Duodenal mucosa (tissue), 2 donors: ENCODE data around the gene ZNF511.

Experiments used
- H3K27ac ChIP-seq: one replicate; pipeline ENCODE4 v1.7.0; 2013; ENCODE audit warnings: low read depth, low read length
- H3K27me3 ChIP-seq, 2 donors: one replicate each; pipeline ENCODE4 v1.7.0; 2013; ENCODE audit warnings: low read length in 2 of 2, control low read depth in 1 of 2; ENCODE audit not compliant: insufficient read depth in 2 of 2, control insufficient read depth in 1 of 2
- H3K36me3 ChIP-seq, 2 donors: one replicate each; pipeline ENCODE4 v1.7.0; 2013; ENCODE audit warnings: low read length in 2 of 2, control low read depth in 1 of 2; ENCODE audit not compliant: insufficient read depth in 2 of 2, control insufficient read depth in 1 of 2
- H3K4me1 ChIP-seq, 2 donors: one replicate each; pipeline ENCODE4 v1.7.0; 2013; ENCODE audit warnings: low read length in 2 of 2, control low read depth in 1 of 2; ENCODE audit not compliant: insufficient read depth in 2 of 2, control insufficient read depth in 1 of 2
- H3K4me3 ChIP-seq, 2 donors: one replicate each; pipeline ENCODE4 v1.7.0; 2013; ENCODE audit warnings: low read length in 2 of 2, low read depth in 1 of 2
- H3K9ac ChIP-seq, 2 donors: one replicate each; pipeline ENCODE4 v1.7.0; 2013; ENCODE audit warnings: low read length in 2 of 2, low read depth in 1 of 2
- H3K9me3 ChIP-seq, 2 donors: one replicate each; pipeline ENCODE4 v1.7.0; 2013; ENCODE audit warnings: low read length in 2 of 2, control low read depth in 1 of 2; ENCODE audit not compliant: control insufficient read depth in 1 of 2

The ZNF511 gene

DNA sequence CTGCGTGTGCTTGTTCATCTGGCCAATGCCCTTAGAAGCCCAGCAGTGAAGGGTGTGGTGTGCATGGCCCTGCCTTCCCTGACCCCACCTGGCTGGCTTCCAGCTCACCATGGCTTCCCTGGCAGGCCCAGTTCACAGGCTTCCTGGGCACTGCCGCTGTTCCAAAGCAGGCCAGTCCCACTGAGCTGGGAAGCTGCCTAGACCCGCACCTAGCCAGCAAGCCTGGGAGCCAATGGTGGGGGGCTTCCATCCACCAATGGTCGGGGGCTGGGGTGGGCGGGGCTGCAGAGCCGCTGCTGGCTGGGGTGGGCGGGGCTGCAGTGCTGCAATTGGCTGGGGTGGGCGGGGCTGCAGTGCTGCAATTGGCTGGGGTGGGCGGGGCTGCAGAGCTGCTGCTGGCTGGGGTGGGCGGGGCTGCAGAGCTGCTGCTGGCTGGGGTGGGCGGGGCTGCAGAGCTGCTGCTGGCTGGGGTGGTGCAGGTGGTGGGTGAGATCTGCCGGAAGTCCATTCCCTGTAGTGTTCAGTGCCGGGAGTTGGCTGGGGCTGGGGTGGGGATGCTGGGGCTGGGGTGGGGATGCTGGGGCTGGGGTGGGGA, 15.6 kb downstream of the ZNF511 start:
- Histone ChIP-seq H3K27me3 (peaks cover 45 to 47% of the 10 kb centered on the region in 2 donors), H3K27ac (no peak overlapping the region), H3K4me1 (peaks cover 7 to 10% of the 10 kb centered on the region in 2 donors), H3K9ac (no peak overlapping the region), H3K36me3 (no peaks in the 10 kb centered on the region), H3K9me3 (no peaks in the 10 kb centered on the region), H3K4me3 (peak overlapping the region in 1 of 2 donors; percentile 54)

DNA sequence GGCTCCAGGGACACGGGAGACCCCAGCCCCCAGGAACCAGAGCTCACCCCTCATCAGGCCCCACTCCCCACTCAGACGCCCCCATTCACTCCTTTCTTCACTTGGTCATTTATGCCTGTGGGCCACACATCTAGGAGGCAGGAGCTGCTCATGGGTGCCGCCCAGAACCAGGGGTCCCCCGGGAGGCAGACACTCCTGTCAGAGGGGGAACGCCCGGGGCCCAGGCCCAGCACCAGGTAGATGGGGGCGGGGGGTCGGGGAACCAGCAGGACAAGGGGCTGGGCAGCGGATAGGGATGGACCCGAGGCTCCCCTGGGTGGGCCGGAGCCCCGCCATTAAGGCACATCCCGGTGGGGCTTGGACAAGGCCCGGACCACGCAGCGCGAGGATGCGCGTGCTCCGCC, 16.1 kb downstream of the ZNF511 start:
- H3K27me3 ChIP-seq, result peaks cover 44 to 45% of the 10 kb centered on the region in 2 donors
- no peak overlapping the region for H3K9ac ChIP-seq
- no peaks in the 10 kb centered on the region for H3K9me3 ChIP-seq
- no peak overlapping the region for H3K27ac ChIP-seq
- peaks cover 7 to 10% of the 10 kb centered on the region in 2 donors for H3K4me1 ChIP-seq
- no peaks in the 10 kb centered on the region for H3K36me3 ChIP-seq
- H3K4me3 ChIP-seq, result peak overlapping the region in 1 of 2 donors; percentile 54

DNA sequence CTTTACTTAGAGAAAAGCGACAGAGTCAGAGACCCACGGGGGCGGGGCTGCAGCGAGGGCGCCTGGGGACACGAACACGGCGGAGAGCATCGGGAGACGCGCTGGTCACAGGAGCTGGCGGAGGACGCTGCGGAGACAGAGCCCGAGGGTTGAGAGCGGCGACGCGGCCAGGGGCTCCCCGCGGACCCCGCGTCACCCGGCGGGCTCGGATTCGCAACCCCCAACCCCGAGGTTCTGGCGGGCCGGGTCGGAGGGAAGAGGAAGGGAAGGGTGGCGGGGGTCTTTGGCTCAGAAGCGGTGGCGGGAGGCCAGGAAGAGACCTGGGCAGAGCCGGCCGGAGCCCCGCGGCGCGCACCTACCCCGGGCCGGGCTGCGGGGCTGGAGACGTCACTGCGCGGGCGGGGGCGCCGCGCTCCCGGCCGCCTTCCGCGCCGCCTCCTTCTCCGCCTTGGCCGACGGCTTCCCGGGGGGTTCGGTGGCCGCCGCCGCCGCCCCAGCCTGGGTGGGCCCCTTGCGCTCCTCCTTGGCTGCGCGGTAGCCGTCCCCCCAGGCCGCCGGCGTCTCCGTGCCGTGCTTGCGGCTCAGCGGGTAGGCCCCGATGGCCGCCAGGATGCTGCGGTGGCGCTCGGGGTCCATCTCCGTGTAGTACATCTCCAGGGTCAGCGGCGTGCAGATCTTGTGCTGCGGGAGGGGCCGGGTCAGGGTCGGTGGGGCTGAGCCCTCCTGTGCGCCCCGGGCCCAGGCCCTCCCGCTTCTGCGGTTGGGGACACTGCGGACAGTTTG, 16.9 kb downstream of the ZNF511 start:
- H3K4me1 ChIP-seq, result peaks cover 7 to 10% of the 10 kb centered on the region in 2 donors
- H3K27me3 ChIP-seq, result peaks cover 44 to 45% of the 10 kb centered on the region in 2 donors
- H3K9ac ChIP-seq, result no peak overlapping the region
- H3K4me3 ChIP-seq, result peak overlapping the region in 1 of 2 donors; percentile 54
- H3K36me3 ChIP-seq, result no peaks in the 10 kb centered on the region
- no peak overlapping the region for H3K27ac ChIP-seq
- H3K9me3 ChIP-seq, result no peaks in the 10 kb centered on the region

DNA sequence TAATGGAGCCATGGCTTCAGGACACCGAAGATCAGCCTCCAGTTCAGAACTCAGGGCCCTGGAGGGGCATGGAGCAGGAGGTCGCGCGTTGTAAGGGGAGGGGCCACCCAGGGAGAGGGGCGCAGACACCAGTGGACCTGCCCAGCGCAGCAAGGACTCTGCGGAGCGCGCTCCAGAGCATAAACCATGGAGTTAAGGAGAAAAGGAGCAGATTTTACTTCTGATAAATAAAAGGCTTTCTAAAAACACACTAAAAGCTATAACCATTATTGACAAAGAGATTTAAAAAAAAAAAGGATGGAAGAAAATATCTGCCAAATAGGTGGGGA, 17.5 kb downstream of the ZNF511 start:
- Histone ChIP-seq H3K27me3 (peaks cover 44 to 51% of the 10 kb centered on the region in 2 donors), H3K36me3 (no peaks in the 10 kb centered on the region), H3K9me3 (no peaks in the 10 kb centered on the region), H3K9ac (no peak overlapping the region), H3K27ac (no peak overlapping the region), H3K4me1 (peaks cover 7 to 10% of the 10 kb centered on the region in 2 donors), H3K4me3 (peak overlapping the region in 1 of 2 donors; percentile 54)

GRCh38 chr10:133326745-133327650, 18.3 kb downstream of the ZNF511 start:
- no peaks in the 10 kb centered on the region for H3K36me3 ChIP-seq
- H3K9ac ChIP-seq, result no peak overlapping the region
- peaks cover 7 to 10% of the 10 kb centered on the region in 2 donors for H3K4me1 ChIP-seq
- H3K9me3 ChIP-seq, result no peaks in the 10 kb centered on the region
- H3K27me3 ChIP-seq, result peaks cover 51 to 57% of the 10 kb centered on the region in 2 donors
- no peak overlapping the region for H3K4me3 ChIP-seq
- no peak overlapping the region for H3K27ac ChIP-seq

- Histone ChIP-seq H3K36me3 (no peaks in the 10 kb centered on the region), H3K4me3 (no peak overlapping the region), H3K4me1 (peaks cover 7 to 10% of the 10 kb centered on the region in 2 donors), H3K27me3 (peaks cover 59 to 64% of the 10 kb centered on the region in 2 donors), H3K27ac (no peak overlapping the region), H3K9ac (no peak overlapping the region), H3K9me3 (no peaks in the 10 kb centered on the region)
These were observed 19.1 kb downstream of the ZNF511 start for GRCh38 chr10:133327651-133328357.

DNA sequence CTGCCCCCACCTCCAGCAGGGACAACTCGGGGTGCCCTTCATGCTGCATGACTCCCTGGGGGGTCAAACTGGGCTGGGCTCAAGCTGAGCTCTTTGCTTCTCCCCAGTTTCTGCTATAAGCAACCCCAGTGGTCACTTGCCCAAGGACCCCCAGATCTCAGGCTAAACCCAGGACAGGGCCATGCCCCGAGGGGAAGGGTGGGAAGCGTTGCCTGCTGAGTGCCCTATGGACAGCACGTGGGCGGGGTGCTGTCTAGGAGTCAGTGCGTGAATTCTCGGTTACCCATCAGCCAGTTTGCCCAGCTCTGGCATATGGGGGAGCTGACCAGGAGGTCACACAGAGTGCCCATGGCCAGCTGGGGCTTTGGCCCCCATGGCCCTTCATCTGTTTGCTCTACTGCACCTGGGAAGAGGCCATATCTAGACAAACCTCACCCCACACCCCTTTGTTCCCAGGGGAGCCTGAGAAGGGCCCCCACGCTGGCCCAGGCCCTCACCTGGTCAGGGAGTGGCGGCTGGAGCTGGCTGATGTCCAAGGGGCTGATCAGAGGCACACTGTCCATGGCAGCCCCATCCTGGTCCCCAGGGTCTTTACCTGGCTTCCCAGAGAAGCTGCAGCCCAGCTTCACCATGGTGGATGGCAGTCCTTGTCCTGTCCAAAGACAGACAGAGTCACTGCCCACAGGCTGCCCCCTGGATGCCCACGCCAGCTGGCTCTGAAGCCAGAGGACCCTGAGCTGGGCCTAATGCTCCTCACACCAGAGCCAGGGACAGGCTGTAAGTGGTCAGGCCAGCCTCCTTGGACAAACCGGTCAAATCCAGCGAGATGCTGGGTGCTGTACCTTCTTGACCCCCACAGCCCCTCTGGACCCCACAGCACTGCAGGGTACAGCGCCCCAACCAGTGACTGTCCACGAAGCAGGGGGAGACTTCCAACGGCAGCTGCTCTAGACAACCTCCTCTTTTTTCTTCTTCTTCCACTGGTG, 19.9 kb downstream of the ZNF511 start:
- H3K9me3 ChIP-seq, result no peaks in the 10 kb centered on the region

DNA sequence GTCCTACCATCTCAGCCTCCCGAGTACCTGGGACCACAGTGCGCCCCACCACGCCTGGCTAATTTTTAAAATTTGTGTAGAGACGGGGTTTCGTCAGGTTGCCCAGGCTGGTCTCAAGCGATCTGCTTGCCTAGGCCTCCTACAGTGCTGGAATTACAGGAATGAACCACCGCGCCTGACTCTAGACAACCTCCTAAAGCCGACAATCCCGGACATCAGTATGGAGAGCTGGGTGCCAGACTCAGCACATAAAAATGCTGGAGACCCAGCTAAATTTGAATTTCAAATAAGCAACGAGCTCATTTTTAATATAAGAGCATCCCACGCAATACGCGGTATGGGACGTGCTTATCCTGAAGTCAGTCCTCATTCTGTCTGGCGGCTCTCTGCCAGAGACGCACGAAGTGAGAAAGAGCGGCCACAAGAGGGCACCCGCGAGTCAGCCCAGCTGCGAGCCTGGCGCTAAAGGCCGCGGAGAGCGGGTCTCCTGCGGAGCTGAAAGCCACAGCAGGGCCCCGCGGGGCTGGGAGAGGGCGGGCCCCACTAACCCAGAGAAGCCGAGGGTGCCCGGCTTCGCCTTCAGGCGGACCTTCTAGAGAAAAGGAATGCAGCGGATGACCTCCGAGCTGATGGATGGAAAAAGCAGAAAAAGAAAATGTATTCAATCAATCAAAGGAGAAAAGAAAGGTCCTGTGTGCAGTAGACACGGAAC, 20.9 kb downstream of the ZNF511 start:
- H3K27ac ChIP-seq, result no peak overlapping the region
- H3K36me3 ChIP-seq, result no peaks in the 10 kb centered on the region
- H3K4me3 ChIP-seq, result peak overlapping the region; percentile 55 to 58
- H3K27me3 ChIP-seq, result peaks cover 64 to 68% of the 10 kb centered on the region in 2 donors
- H3K4me1 ChIP-seq, result peaks cover 7 to 10% of the 10 kb centered on the region in 2 donors
- peak overlapping the region in 1 of 2 donors; percentile 32 for H3K9ac ChIP-seq
- H3K9me3 ChIP-seq, result no peaks in the 10 kb centered on the region

More for the DNA sequence above, 19.9 kb downstream of the ZNF511 start:
- H3K4me3 ChIP-seq, result no peak overlapping the region
- no peak overlapping the region for H3K9ac ChIP-seq
- peaks cover 60 to 64% of the 10 kb centered on the region in 2 donors for H3K27me3 ChIP-seq
- peaks cover 7 to 10% of the 10 kb centered on the region in 2 donors for H3K4me1 ChIP-seq
- no peaks in the 10 kb centered on the region for H3K36me3 ChIP-seq
- no peak overlapping the region for H3K27ac ChIP-seq
